GM19372 (cell line): ENCODE measurements around the gene CEMIP.
"Not testable (repeated sequence)": the region's sequence is repeated elsewhere in the genome, so short reads cannot be mapped to it uniquely, and the experiment has no call there.

ENCODE experiments used
- ATAC-seq: cut with Tn5 transposase; IDR thresholded peaks from one replicate; pipeline ENCODE4 v1.9.1; 2021; ENCODE audit warnings: mild to moderate bottlenecking, low read depth, moderate library complexity; ENCODE audit not compliant: unreplicated experiment

CEMIP gene

DNA sequence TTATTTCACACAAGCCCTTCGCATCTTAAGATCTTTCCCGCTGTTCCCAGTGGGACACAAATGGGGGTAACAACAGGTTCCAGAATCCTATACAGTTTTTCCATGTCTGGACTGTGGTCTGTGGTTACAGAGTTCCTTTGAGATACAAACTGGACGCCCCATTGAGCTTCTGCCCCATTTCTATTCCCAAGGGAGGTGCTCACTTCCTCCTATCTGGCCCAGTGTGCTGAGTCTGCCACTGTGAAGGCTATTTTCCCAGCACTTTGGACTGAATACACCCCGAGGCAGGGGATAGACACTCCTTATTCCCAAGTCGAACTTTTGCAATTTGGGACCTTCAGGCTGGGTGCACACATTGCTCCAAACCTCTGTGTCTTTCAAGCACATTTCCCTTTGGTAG, 166.4 kb downstream of the CEMIP start:
- no peak for ATAC-seq

DNA sequence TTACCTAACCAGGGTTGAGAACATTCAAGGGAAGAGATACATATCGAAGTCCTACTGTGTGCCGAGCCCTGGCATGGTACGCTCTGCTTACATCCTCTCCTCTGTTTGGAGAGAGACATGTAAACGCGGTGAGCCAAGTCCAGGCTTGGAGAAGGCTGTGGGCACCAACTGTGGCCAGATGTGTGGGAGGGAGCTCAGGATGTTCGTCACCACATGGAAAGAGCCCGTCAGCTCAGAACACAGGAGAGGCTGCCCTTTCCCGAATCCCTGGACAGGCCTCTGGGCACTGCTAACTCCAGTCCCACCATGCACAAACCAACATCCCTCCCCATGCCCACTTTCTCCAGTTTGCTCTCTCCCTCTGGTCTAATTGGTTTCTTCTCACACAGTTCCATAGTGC, 167.4 kb downstream of the CEMIP start:
- ATAC-seq = no peak

DNA sequence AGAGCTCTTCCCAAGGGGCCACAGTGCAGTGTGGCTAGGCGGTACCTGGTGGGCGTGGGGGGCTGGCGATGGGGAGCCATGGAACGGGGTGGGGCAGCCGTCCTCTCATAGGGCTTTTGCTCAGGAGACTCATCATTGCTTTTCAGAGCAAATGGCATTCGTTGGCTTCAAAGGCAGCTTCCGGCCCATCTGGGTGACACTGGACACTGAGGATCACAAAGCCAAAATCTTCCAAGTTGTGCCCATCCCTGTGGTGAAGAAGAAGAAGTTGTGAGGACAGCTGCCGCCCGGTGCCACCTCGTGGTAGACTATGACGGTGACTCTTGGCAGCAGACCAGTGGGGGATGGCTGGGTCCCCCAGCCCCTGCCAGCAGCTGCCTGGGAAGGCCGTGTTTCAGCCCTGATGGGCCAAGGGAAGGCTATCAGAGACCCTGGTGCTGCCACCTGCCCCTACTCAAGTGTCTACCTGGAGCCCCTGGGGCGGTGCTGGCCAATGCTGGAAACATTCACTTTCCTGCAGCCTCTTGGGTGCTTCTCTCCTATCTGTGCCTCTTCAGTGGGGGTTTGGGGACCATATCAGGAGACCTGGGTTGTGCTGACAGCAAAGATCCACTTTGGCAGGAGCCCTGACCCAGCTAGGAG, 169.6 kb downstream of the CEMIP start:
- no peak for ATAC-seq

DNA sequence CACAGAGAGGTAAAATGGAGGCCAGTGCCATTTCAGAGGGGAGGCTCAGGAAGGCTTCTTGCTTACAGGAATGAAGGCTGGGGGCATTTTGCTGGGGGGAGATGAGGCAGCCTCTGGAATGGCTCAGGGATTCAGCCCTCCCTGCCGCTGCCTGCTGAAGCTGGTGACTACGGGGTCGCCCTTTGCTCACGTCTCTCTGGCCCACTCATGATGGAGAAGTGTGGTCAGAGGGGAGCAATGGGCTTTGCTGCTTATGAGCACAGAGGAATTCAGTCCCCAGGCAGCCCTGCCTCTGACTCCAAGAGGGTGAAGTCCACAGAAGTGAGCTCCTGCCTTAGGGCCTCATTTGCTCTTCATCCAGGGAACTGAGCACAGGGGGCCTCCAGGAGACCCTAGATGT, 170.6 kb downstream of the CEMIP start:
- no peak for ATAC-seq

DNA sequence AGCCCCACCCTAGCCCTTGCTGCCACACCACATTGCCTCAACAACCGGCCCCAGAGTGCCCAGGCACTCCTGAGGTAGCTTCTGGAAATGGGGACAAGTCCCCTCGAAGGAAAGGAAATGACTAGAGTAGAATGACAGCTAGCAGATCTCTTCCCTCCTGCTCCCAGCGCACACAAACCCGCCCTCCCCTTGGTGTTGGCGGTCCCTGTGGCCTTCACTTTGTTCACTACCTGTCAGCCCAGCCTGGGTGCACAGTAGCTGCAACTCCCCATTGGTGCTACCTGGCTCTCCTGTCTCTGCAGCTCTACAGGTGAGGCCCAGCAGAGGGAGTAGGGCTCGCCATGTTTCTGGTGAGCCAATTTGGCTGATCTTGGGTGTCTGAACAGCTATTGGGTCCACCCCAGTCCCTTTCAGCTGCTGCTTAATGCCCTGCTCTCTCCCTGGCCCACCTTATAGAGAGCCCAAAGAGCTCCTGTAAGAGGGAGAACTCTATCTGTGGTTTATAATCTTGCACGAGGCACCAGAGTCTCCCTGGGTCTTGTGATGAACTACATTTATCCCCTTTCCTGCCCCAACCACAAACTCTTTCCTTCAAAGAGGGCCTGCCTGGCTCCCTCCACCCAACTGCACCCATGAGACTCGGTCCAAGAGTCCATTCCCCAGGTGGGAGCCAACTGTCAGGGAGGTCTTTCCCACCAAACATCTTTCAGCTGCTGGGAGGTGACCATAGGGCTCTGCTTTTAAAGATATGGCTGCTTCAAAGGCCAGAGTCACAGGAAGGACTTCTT, 171.3 kb downstream of the CEMIP start:
- no peak for ATAC-seq

DNA sequence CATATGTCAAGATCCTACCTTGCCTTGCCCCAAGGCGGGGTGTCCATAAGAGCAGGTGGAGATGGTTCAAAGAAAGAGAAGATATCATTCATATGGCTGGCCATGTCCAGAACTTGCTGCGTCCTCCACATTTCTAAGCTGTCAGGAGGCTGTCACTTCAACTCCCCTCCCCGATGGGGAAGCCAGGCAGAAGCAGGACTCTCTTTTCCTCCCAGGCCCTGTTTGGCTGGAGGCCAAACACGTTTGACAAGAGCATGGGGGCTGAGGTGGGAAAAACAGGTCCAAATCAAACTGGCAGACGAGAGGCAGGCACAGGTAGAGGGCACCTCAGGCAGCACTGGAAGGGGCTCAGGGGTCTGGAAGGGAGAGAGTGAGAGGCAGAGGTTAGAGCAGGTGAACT, 172.8 kb downstream of the CEMIP start:
- no peak for ATAC-seq

DNA sequence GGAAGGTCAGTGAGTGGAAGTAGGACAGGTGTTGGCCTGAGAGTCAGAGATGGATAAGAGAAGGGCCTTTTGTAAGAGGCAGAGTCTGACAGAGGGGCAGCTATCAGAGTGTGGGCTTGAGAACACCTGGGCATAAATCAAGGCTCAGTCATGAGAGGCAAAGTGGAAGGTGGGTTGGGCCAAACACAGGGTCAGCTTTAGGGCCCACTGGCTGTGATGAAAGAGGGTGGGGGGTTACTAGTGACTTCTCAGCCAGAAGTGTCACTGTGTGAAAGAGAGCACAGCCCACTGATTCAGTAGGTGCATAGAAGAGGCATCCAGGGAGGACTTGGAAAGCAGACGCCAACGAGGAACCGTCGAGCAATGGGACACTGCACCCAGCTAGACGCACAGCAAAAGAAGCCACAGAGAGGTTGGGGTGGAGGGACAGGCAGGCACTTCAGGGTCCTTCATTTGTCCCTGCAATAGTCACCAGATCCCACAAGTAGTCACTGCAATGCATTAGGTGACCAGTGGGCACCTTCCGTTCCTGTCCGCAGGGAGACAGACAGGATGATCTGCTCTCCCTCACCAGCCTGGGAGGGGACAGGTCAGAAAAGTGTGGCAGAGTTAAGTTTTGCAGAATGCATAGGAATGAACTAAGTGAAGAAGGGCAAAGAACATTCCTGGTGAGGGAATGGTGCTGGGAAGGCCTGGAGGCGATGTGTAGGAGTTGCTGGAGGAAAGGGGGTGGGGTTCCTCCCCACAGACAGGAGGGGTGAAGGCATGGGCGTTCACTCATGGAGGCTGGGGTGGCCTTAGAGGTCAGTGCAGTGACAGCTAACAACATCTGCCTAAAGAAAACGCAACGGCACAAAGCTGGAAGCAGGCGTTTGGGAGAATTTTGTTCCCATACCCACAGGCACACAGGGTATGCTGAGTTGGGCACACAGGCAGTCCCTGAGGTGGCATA, 174.1 kb downstream of the CEMIP start:
- ATAC-seq = no peak

DNA sequence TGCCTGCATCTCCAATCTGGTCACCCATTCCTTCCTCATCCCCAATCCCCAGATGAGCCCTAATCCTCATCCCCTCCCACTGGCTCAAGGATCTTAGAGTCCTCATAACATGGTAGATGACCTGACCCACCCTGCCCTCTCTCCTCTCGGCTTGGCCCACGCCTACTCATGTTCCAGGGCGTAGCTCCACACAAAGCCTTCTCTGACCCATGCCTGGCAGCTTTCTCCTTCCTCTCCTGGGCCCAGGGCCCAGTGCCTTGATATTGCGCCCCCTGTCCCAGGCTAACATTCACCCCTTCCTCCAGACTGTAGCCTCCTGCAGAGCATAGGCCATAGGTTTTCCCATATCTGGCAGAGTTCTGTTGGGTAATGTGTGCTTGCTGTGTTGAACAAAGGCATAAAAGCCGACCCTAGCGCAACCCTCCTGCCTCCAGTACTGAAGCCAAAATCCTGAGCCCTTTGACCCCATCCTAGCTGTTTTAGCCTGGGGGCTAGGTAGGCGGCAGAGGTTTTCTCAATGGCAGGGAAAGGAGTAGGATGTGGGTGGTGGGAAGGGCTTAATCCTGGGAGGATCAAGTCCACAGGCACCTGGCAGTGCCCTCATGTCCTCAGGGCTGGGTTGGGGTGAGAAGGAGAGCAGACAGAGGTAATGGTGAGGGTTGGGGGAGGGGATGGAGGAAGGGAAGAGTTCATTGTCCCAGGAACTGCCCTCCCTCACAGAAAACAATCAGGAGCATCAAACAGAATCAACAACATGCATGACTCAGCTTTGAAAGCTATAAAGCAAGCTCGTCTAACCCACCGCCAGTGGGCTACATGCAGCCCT, 175.0 kb downstream of the CEMIP start:
- no peak for ATAC-seq

DNA sequence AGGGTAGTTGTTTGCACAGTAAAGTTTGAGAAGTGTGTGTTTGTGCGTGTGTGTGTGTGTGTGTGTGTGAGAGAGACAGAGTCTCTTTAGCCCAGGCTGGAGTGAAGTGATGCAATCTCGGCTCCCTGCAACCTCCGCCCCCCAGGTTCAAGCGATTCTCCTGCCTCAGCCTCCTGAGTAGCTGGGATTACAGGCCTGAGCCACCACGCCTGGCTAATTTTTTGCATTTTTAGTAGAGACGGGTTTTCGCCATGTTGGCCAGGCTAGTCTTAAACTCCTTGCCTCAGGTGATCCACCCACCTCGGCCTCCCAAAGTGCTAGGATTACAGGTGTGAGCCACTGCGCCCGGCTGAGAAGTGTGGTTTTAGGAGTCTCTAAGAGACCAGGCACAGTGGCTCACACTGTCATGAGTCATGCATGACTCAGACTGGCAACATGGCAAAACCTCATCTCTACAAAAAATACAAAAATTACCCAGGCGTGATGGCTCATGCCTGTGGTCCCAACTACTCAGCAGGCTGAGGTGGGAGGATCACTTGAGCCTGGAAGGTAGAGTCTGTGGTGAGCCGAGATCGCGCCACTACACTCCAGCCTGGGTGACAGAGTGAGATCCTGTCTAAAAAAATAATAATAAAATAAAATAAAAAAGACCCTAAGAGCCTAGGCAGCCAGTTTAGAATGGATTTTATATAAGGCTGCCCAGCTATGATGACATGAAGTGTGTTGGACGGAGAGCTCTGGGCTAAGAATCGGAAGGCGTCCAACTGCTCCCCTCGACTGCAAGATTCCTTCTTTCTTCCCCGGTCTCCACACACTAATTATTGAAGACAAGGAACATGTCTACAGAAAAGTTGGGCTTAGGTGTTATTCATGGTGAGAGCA, 176.6 kb downstream of the CEMIP start:
- not testable (repeated sequence) for ATAC-seq

DNA sequence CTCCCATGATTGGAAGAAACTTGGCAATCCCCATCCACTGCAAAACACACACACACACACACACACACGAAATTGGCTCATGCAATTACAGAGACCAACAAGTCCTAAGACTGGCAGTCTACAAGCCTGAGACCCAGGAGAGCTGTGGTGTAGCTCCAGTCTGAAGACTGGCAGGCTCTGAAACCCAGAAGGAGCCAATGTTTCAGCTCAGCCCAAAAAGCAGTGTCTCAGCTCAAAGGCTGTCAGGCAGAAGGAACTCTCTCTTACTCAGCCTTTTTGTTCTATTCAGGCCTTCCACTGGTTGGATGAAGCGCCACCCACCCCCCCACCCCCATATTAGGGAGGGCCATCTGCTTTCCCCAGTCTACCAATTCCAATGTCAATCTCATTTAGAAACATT, 178.4 kb downstream of the CEMIP start:
- no peak for ATAC-seq

DNA sequence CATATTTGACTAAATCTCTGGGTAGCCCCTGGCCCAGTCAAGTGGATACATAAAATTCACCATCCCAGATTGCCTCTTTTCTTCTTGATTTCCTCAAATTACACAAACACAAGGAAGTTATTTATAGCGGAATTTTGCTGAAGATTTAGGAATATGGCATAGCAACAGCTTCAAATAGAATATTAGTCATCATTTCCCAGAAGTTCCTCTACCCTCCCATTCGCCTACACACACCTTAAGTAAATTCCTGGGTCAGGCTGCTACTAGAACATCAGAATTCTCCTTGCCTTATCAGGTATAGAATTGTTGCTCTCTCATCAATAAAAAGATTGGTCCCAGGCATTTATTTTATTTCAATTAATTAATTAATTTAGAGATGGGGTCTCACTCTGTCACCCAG, 178.8 kb downstream of the CEMIP start:
- ATAC-seq = no peak

DNA sequence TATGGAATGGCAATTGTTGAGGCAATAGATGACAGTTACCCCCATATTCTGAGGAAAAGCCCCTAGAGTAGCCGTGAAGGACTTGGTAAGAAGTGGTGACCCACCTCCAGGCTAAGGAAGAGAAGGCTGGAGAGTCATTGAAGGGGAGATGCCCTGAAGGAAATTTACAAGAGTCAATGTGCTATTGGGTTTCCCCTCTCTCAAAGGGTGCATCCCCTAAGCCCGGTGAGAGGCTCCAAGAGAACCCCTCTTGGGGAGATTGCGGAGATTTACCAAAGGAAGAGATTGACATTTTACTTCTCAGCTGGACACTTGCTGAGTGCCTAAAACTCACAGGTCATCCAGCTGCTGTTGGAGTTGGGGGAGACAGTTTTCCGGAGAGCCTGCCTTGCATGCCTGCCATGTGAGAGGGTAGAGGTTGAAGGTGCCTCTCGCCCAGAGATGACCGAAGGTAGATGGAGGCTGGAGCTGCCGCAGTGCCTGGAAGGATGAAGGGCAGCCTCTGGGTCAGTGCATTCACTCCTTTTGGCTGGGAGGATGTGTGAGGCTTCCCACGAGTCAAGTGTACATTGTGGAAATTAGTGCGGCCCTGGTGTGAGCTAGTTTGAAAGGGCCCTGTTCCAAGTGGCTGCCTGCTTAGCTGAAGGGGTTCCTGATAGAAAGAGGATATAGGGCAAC, 179.8 kb downstream of the CEMIP start:
- no peak for ATAC-seq

DNA sequence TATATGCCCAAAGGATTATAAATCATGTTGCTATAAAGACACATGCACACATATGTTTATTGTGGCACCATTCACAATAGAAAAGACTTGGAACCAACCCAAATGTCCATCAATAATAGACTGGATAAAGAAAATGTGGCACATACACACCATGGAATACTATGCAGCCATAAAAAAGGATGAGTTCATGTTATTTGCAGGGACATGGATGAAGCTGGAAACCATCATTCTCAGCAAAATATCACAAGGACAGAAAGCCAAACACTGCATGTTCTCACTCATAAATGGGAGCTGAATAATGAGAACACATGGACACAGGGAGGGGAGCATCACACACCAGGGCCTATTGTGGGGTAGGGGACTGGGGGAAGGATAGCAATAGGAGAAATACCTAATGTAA, 186.3 kb downstream of the CEMIP start:
- ATAC-seq = not testable (repeated sequence)

DNA sequence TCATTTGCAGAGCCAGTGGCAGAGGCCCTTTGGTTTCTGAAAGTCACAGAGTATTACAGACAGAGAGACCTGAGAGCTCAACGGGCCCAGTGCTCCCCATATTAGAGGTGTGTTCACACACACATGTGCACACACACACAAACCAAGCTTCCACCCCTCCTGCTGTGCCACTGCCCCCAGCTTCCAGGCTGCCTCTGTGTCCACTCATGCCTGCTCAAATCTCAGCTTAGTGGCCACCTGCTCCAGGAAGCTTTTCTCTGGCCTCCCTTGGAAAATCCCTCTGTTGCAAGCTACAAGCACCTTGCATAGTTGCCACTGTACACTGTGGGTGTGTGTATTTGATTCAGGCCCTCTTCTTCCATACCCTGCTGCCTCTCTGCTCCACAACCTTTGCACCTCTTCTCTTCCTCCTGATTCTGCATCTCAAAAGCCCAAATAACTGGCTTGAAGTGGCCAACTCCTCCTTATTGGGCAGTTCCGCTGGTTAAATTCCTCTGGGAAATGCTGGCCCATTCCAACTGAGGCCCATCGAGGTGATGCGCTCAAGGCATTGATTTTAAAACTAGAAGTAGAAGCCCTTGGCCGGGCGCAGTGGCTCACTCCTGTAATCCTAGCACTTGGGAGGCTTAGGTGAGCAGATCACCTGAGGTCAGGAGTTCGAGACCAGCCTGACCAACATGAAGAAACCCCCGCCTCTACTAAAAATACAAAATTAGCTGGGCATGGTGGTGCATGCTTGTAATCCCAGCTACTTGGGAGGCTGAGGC, 187.4 kb downstream of the CEMIP start:
- ATAC-seq = no peak

DNA sequence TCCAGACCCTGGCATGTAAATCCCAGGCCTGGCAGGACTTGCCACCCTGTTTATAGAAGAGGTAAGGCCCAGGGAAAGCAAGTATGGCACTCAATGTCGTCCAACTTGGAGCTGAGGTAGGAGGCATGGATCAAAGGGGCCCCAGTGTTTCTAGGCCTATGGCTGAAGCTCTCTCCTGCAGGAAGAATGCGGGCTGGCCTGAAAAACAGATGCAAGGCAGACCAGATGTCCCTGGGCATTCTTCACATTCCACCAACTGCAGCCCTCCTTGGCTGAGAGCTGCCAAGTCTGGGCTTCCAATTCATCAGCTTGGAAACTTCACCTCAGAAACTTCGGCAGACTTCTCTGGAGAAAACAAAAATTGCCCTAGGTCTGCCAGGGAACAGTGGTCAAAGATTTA, 188.3 kb downstream of the CEMIP start:
- no peak for ATAC-seq

DNA sequence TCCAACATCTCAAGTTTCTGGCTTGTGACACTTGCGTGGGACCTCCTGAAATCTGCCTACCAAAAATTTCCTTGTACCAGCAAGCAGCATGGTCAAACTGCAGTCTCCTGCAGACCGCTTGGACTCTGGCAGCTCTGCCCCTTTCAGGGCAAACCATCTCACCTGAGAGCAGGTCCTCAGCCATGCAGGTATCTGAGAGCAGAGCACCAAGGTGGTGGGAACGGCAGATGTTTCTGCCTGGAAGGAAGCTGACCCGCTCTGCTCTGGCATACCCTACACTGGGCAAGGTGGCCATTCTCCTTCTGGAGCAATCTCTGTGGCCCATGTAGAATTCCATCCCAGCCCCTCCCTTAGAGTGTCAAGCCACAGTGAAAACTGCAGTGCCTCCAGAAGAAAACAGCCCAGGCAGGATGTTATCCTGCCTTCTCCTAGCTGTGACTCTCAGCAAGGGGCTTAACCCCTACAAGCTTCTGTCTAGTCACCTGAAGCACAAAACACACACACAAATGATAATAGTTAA, 188.9 kb downstream of the CEMIP start:
- no peak for ATAC-seq

DNA sequence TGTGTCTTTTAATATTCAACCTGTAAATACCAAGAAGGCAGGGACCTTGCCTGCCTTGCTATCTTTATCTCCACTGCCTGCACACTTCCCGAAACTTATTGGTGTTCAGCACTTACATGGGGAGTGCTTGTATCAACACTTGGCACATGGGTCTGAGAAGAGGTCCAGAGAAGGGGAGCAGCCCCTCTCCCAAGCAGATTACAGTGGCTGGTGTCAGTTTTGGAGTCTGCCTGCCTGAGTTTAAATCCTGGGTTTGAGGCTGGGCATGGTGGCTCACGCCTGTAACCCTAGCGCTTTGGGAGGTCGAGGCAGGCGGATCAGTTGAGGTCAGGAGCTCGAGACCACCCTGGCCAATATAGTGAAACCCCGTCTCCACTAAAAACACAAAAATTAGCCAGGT, 190.1 kb downstream of the CEMIP start:
- no peak for ATAC-seq
